SU-DHL-6 (cell line): ENCODE results near the gene CCL26.

ENCODE experiments used
- H2AFZ ChIP-seq: fragments of 200-600 bp; sonication (generic); 2 replicates; pipeline ENCODE4 v1.6.1; 2014; ENCODE audit warnings: low read depth, mild to moderate bottlenecking, moderate library complexity, mixed read lengths, antibody characterized with exemption, low read length; ENCODE audit not compliant: severe bottlenecking
- H3F3A ChIP-seq: fragments of 200-600 bp; shearing (Covaris generic); 2 replicates; pipeline ENCODE4 v1.6.0; 2016; ENCODE audit warnings: antibody characterized with exemption, mild to moderate bottlenecking; ENCODE audit not compliant: insufficient read depth
- H3K27ac ChIP-seq: fragments of 200-600 bp; sonication (generic); 2 replicates; pipeline ENCODE4 v1.5.1; 2016; ENCODE audit warnings: low read depth, mild to moderate bottlenecking, low read length, moderate library complexity, mixed read lengths
- H3K27me3 ChIP-seq: fragments of 200-600 bp; sonication (generic), shearing (Covaris generic); 2 replicates; pipeline ENCODE4 v1.6.0; 2014; ENCODE audit warnings: mild to moderate bottlenecking, low read length
- H3K36me3 ChIP-seq: fragments of 200-600 bp; sonication (generic); 2 replicates; pipeline ENCODE4 v1.6.1; 2014; ENCODE audit warnings: mild to moderate bottlenecking, low read length, mixed read lengths
- H3K4me2 ChIP-seq: fragments of 300-600, 200-600 bp; shearing (Covaris generic), sonication (generic); 2 replicates; pipeline ENCODE4 v1.6.0; 2014; ENCODE audit warnings: low read length, low read depth, mild to moderate bottlenecking; ENCODE audit not compliant: poor library complexity, severe bottlenecking
- H3K4me3 ChIP-seq: fragments of 200-600 bp; sonication (generic); 2 replicates; pipeline ENCODE4 v1.5.1; 2014; ENCODE audit warnings: antibody characterized with exemption, low read length, mild to moderate bottlenecking, mixed read lengths; ENCODE audit not compliant: insufficient read depth, poor library complexity, severe bottlenecking
- H3K79me2 ChIP-seq: fragments of 200-600 bp; sonication (generic); 2 replicates; pipeline ENCODE4 v1.6.1; 2014; ENCODE audit warnings: mild to moderate bottlenecking, low read length, moderate library complexity; ENCODE audit not compliant: insufficient read depth
- H3K9ac ChIP-seq: fragments of 200-600 bp; sonication (generic); 2 replicates; pipeline ENCODE4 v1.7.0; 2014; ENCODE audit warnings: mild to moderate bottlenecking, low read length
- H3K9me2 ChIP-seq: fragments of 200-600 bp; sonication (generic); replicated peaks from 2 replicates; pipeline ENCODE4 v1.6.1; 2014; ENCODE audit warnings: low read length; ENCODE audit not compliant: insufficient read depth
- H3K9me3 ChIP-seq: fragments of 200-600 bp; sonication (generic); 2 replicates; pipeline ENCODE4 v1.6.1; 2014; ENCODE audit warnings: low read length, mixed read lengths; ENCODE audit not compliant: insufficient read depth
- H4K20me1 ChIP-seq: fragments of 200-600 bp; sonication (generic); 2 replicates; pipeline ENCODE4 v1.6.1; 2014; ENCODE audit warnings: low read depth, mild to moderate bottlenecking, antibody characterized with exemption, low read length, moderate library complexity, mixed read lengths
- EZH2phosphoT487 ChIP-seq: fragments of 200-600 bp; sonication (generic), shearing (Covaris generic); conservative IDR thresholded peaks from 2 replicates; pipeline ENCODE4 v1.6.1; 2018; ENCODE audit warnings: mild to moderate bottlenecking, antibody characterized with exemption, low read length, moderate library complexity, mixed read lengths
- TF ChIP-seq, protein P1 (sequence below): fragments of 200-600 bp; sonication (generic); IDR thresholded peaks from one replicate; pipeline ENCODE4 v1.5.1; 2017; ENCODE audit warnings: antibody characterized with exemption, mild to moderate bottlenecking, low read length, moderate library complexity; ENCODE audit not compliant: insufficient read depth, poor library complexity, severe bottlenecking

CCL26 gene

DNA sequence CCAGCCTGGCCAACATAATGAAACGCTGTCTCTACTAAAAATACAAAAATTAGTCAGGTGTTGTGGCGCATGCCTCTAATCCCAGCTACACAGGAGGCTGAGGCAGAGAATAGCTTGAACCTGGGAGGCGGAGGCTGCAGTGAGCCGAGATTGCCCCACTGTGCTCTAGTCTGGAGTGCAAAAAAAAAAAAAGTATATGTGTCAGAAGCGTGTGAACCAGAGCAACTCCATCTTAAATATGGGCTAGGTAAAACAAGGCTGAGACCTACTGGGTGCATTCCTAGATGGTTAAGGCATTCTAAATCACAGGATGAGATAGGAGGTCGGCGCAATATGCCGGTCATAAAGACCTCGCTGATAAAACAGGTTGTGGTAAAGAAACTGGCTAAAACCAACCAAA, 35.4 kb upstream of the CCL26 start:
- no peak for TF ChIP-seq EZH2phosphoT487
- TF ChIP-seq, protein P1, sequence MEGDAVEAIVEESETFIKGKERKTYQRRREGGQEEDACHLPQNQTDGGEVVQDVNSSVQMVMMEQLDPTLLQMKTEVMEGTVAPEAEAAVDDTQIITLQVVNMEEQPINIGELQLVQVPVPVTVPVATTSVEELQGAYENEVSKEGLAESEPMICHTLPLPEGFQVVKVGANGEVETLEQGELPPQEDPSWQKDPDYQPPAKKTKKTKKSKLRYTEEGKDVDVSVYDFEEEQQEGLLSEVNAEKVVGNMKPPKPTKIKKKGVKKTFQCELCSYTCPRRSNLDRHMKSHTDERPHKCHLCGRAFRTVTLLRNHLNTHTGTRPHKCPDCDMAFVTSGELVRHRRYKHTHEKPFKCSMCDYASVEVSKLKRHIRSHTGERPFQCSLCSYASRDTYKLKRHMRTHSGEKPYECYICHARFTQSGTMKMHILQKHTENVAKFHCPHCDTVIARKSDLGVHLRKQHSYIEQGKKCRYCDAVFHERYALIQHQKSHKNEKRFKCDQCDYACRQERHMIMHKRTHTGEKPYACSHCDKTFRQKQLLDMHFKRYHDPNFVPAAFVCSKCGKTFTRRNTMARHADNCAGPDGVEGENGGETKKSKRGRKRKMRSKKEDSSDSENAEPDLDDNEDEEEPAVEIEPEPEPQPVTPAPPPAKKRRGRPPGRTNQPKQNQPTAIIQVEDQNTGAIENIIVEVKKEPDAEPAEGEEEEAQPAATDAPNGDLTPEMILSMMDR: no peak
- no peak overlapping the region for H3K27ac ChIP-seq
- H3K4me2 ChIP-seq: no peak overlapping the region
- H3F3A ChIP-seq: no peaks in the 10 kb centered on the region
- no peaks in the 10 kb centered on the region for H3K9me2 ChIP-seq
- no peaks in the 10 kb centered on the region for H4K20me1 ChIP-seq
- no peak overlapping the region for H3K4me3 ChIP-seq
- no peak overlapping the region for H2AFZ ChIP-seq
- no peaks in the 10 kb centered on the region for H3K27me3 ChIP-seq
- no peak overlapping the region for H3K9ac ChIP-seq
- no peaks in the 10 kb centered on the region for H3K36me3 ChIP-seq
- H3K79me2 ChIP-seq: no peaks in the 10 kb centered on the region
- peaks cover 18% of the 10 kb centered on the region; the same call in 1 of the 2 replicates for H3K9me3 ChIP-seq

GRCh38 chr7:75806560-75807307, 34.7 kb upstream of the CCL26 start:
- Histone ChIP-seq H3K79me2 (no peaks in the 10 kb centered on the region), H3K4me3 (no peak overlapping the region), H3K9ac (no peak overlapping the region), H3K27ac (no peak overlapping the region), H3F3A (no peaks in the 10 kb centered on the region), H4K20me1 (no peaks in the 10 kb centered on the region), H3K9me3 (peaks cover 18% of the 10 kb centered on the region; the same call in 1 of the 2 replicates), H3K36me3 (no peaks in the 10 kb centered on the region), H3K9me2 (no peaks in the 10 kb centered on the region), H3K4me2 (no peak overlapping the region), H3K27me3 (no peaks in the 10 kb centered on the region), H2AFZ (no peak overlapping the region)
- TF ChIP-seq, protein P1: no peak
- TF ChIP-seq EZH2phosphoT487: no peak

DNA sequence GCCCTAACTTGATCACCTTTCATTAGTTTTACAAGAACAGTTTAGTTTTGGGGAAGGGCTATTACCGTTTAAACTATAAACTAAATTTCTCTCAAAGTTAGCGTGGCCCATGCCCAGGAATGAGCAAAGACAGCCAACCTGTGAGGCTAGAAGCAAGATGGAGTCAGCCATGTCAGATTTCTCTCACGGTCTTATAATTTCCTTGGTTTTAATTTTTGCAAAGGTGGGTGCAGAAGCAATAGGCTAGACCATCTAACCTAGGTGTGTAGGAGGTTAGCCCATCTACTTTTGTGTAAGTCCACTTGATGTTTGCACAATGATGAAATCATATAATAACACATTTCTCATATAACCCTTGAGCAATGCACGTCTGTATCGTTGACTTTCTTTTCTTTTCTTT, 32.7 kb upstream of the CCL26 start:
- Histone ChIP-seq H3K9ac (no peak overlapping the region), H3K9me3 (peaks cover 18% of the 10 kb centered on the region; the same call in 1 of the 2 replicates), H4K20me1 (no peaks in the 10 kb centered on the region), H3K4me2 (no peak overlapping the region), H3K36me3 (no peaks in the 10 kb centered on the region), H2AFZ (no peak overlapping the region), H3K27me3 (no peaks in the 10 kb centered on the region), H3K27ac (no peak overlapping the region), H3F3A (no peaks in the 10 kb centered on the region), H3K79me2 (no peaks in the 10 kb centered on the region), H3K9me2 (no peaks in the 10 kb centered on the region), H3K4me3 (no peak overlapping the region)
- no peak for TF ChIP-seq EZH2phosphoT487
- TF ChIP-seq, protein P1: no peak
